Type B pancreatic cell (in vitro differentiated cells): ENCODE measurements around the gene LHPP. TPM values are rescaled to one million over a fixed set of nuclear protein-coding genes. Genes with fewer than 3 reads are reported as not detected.

Source experiments
- DNase-seq: peaks from one replicate; pipeline ENCODE4 v3.0.0; 2021; ENCODE audit warnings: mixed read lengths; ENCODE audit not compliant: unreplicated experiment; ENCODE audit errors: extremely low spot score
- H3K27ac Mint-ChIP-seq: 2 replicates; pipeline ENCODE4 v1.8.0; 2021; ENCODE audit warnings: mild to moderate bottlenecking, mixed read lengths
- H3K27me3 Mint-ChIP-seq: 2 replicates; pipeline ENCODE4 v1.8.0; 2021; ENCODE audit warnings: mixed read lengths
- H3K36me3 Mint-ChIP-seq: 2 replicates; pipeline ENCODE4 v1.8.0; 2021; ENCODE audit warnings: mixed read lengths
- H3K4me1 Mint-ChIP-seq: one replicate; pipeline ENCODE4 v1.8.0; 2021; ENCODE audit warnings: mixed read lengths; ENCODE audit not compliant: unreplicated experiment
- H3K4me3 Mint-ChIP-seq: 2 replicates; pipeline ENCODE4 v1.8.0; 2021; ENCODE audit warnings: mild to moderate bottlenecking, mixed read lengths
- H3K9me3 Mint-ChIP-seq: 2 replicates; pipeline ENCODE4 v1.8.0; 2021; ENCODE audit warnings: mixed read lengths
- CTCF ChIP-seq: fragments of 200-600 bp; sonication (generic); conservative IDR thresholded peaks from 2 replicates; pipeline ENCODE4 v1.5.0; 2021; ENCODE audit warnings: antibody characterized with exemption, mild to moderate bottlenecking
- total RNA-seq: library from RNA; stranded (reverse); gene quantifications from 2 replicates; pipeline ENCODE4 v1.2.1, GENCODE V29; 2021; ENCODE audit warnings: low replicate concordance

LHPP gene
- total RNA-seq, 1 donor from 2014 or later: 12.7 TPM

GRCh38 chr10:124462348-124462695 is 699 bp downstream of the LHPP start:
- peak overlapping the region; percentile 84 for H3K27ac Mint-ChIP-seq
- TF ChIP-seq CTCF: no peak
- no peaks in the 10 kb centered on the region for H3K9me3 Mint-ChIP-seq
- DNase-seq: no peak
- peaks cover 23% of the 10 kb centered on the region for H3K4me1 Mint-ChIP-seq
- peaks cover 2% of the 10 kb centered on the region for H3K27me3 Mint-ChIP-seq
- H3K4me3 Mint-ChIP-seq: peak overlapping the region; percentile 94
- H3K36me3 Mint-ChIP-seq: no peaks in the 10 kb centered on the region

DNA sequence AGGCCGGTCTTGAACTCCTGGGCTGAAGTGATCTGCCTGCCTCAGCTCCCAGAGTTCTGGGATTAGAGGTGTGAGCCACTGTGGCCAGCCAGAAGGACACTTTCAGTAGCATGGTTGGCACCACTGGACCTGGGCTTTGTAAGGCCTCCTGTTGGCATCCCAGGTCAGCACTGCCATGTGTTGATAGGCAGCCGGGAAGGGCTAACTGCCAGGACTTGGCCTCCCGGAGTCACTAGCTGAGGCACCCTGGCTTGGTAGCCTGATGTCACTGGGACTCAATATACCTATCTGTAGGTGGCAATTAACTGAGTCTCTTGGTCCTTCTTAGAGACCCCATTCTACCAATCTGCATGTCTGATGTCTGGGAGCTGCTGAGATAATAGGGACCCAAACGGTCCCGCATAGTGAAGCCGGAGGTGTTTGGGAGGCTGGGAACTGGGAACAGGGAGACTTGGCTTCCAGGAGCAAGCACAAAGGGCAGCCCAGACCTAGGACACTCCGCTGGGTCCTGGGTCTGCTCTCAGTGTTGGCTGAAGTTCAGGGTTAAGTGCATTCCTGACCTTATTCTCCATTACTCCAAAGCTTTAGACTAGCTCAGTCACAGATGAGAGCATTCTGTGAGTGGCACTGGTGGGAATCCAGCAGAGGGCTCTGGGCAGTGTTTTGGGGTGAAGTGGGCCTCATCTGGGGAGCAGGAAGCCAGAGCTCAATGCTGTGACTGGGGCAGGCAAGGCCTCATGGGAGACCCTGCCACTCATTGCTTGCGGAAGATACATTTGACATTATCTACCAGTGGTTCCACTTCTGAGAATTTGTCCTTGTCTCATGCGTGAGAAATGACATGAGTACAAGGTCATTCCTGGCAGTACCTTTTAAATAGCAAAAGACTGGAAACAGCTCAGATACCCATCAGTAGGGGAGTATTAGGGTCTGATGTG is 2.7 kb downstream of the LHPP start:
- Mint-ChIP-seq H3K27me3 (peaks cover 2% of the 10 kb centered on the region), H3K4me1 (peaks cover 23% of the 10 kb centered on the region), H3K4me3 (peak overlapping the region; percentile 25), H3K27ac (peak overlapping the region; percentile 46), H3K36me3 (no peaks in the 10 kb centered on the region), H3K9me3 (no peaks in the 10 kb centered on the region)
- DNase-seq: no peak
- TF ChIP-seq CTCF: no peak

GRCh38 chr10:124465003-124465776 is 3.6 kb downstream of the LHPP start:
- Mint-ChIP-seq H3K27me3 (no peaks in the 10 kb centered on the region), H3K27ac (no peak overlapping the region), H3K9me3 (no peaks in the 10 kb centered on the region), H3K4me3 (no peak overlapping the region), H3K36me3 (no peaks in the 10 kb centered on the region), H3K4me1 (peaks cover 23% of the 10 kb centered on the region)
- DNase-seq: no peak
- TF ChIP-seq CTCF: no peak

GRCh38 chr10:124465777-124466488 is 4.3 kb downstream of the LHPP start:
- H3K4me3 Mint-ChIP-seq: no peak overlapping the region
- H3K36me3 Mint-ChIP-seq: no peaks in the 10 kb centered on the region
- H3K27me3 Mint-ChIP-seq: no peaks in the 10 kb centered on the region
- H3K9me3 Mint-ChIP-seq: no peaks in the 10 kb centered on the region
- no peak overlapping the region for H3K27ac Mint-ChIP-seq
- no peak for TF ChIP-seq CTCF
- H3K4me1 Mint-ChIP-seq: peaks cover 23% of the 10 kb centered on the region
- DNase-seq: no peak

DNA sequence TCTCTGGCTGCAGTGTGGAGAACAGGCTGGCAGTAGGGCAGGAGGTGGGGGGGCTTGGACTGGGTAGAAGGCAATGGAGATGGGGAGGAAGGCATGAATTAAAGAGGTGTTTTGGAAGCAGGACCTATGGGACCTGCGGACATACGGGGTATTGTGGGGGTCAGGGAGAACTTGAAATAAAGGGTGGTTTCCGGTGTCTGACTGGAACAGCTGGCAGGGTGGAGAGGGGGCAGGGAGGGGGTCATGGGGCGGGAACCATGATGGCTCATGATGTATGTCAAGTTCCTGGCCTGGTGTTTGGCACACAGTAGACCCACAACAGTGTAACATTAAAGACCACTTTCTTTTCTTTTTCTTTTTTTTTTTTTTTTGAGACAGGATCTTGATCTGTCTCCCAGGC is 5.5 kb downstream of the LHPP start:
- no peaks in the 10 kb centered on the region for H3K36me3 Mint-ChIP-seq
- peaks cover 19% of the 10 kb centered on the region for H3K4me1 Mint-ChIP-seq
- H3K4me3 Mint-ChIP-seq: no peak overlapping the region
- H3K27me3 Mint-ChIP-seq: no peaks in the 10 kb centered on the region
- no peak for TF ChIP-seq CTCF
- no peak overlapping the region for H3K27ac Mint-ChIP-seq
- no peak for DNase-seq
- H3K9me3 Mint-ChIP-seq: no peaks in the 10 kb centered on the region
